MCF 10A (cell line): Measurements from ENCODE around the gene BTN2A1. TPM values are rescaled to one million over a fixed set of nuclear protein-coding genes. Genes with fewer than 3 reads are reported as not detected.

Experiments used
- BruUV-seq: library from RNA; stranded (reverse); fragments of 400-500 nt; replicated peaks from 2 replicates; lab custom pipeline; 2021; lab: Mats Ljungman, UMichigan
- CTCF ChIA-PET: fragments of 300-600 bp; sonication (Branson Sonifier 250); formaldehyde crosslinking; extraction: SDS; loops from one replicate; lab custom pipeline; 2021; ENCODE audit warnings: antibody characterized with exemption, inconsistent platforms; lab: Yijun Ruan, JAX
- POLR2A ChIA-PET: fragments of 300-600, 350-650 bp; sonication (Branson Sonifier 250); formaldehyde crosslinking; extraction: SDS; loops from one replicate; lab custom pipeline; 2020; ENCODE audit warnings: antibody characterized with exemption, inconsistent platforms; lab: Yijun Ruan, JAX
- DNase-seq: peaks from one replicate; pipeline ENCODE4 v3.0.0-alpha.2; 2018; ENCODE audit not compliant: unreplicated experiment
- H3K27ac Mint-ChIP-seq: one replicate; pipeline ENCODE4 v1.8.0; 2022; ENCODE audit warnings: mild to moderate bottlenecking, low read depth, mixed read lengths; ENCODE audit not compliant: unreplicated experiment
- H3K27me3 Mint-ChIP-seq: one replicate; pipeline ENCODE4 v1.8.0; 2022; ENCODE audit warnings: mixed read lengths; ENCODE audit not compliant: insufficient read depth, unreplicated experiment
- H3K36me3 Mint-ChIP-seq: one replicate; pipeline ENCODE4 v1.8.0; 2022; ENCODE audit warnings: mild to moderate bottlenecking, moderate library complexity, mixed read lengths; ENCODE audit not compliant: insufficient read depth, unreplicated experiment
- H3K4me1 Mint-ChIP-seq: one replicate; pipeline ENCODE4 v1.8.0; 2022; ENCODE audit warnings: mixed read lengths; ENCODE audit not compliant: insufficient read depth, unreplicated experiment
- H3K4me3 Mint-ChIP-seq: one replicate; pipeline ENCODE4 v1.8.0; 2022; ENCODE audit warnings: mild to moderate bottlenecking, moderate library complexity, mixed read lengths; ENCODE audit not compliant: unreplicated experiment
- H3K9me3 Mint-ChIP-seq: one replicate; pipeline ENCODE4 v1.8.0; 2022; ENCODE audit warnings: mixed read lengths; ENCODE audit not compliant: unreplicated experiment
- intact Hi-C: fragments of 100-400 bp; cut with micrococcal nuclease; formaldehyde crosslinking; loops from 2 replicates; pipeline ENCODE4 v1.14.1; 2022
- total RNA-seq: library from RNA; stranded (reverse); gene quantifications from 2 replicates; pipeline ENCODE4 v1.2.3, GENCODE V29; 2022
- TF ChIP-seq, protein P1 (sequence below): fragments of 200-600 bp; IDR thresholded peaks from one replicate; pipeline ENCODE4 v1.8.0; 2022; ENCODE audit warnings: antibody characterized with exemption, mild to moderate bottlenecking; ENCODE audit not compliant: unreplicated experiment

BTN2A1 gene
- total RNA-seq, 1 experiment from 2014 or later = 14.6 TPM

DNA sequence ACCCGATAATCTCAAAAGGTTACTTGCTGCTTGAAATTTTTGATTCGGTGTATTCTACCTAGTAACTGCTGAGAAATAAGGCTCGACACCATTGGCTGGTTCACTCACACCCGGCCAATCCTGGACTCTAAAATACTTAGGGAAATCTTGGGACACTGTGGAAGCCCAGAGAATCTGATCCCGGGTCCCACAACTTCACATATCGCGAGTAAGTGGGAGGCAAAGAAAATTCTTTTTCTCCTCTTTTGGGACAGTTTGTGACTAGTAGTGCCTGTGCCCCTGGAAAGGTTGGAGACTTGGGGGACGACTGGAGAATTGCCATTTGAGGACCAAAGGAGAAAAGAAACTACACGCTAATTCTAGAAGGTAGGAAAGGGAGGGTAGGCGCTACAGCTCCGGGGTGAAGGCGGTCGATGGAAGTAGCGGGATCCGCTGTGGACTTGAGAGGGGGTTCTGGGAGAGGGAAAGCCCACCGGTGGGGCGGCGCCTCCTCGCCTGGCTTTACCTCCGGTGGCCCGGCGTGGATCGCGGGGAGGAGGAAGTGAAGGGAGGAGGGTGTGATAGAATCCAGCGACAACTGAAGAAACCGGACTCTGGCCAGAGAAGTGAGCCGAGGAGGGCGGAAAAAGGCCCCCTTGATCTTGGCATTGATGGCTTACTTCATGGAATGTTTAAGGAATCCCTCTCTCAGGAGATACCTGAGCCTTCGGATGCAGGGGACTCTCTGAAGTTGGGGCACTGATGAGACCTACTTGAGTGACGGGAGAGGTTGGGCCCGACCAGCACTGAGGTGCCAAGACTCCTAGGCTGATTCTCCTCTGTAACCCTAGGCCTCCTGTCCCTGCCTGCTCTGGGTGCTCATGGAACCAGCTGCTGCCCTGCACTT is 36.3 kb upstream of the BTN2A1 start:
- CTCF ChIA-PET = no interaction called here
- POLR2A ChIA-PET = interaction anchor here (0.5 to 1.3 kb wide), 4 partner anchors 9 to 724 kb away, joined by 3 to 4 read pairs (median 3); no protein-coding TSS in a partner anchor
- Mint-ChIP-seq H3K36me3 (peaks cover 16% of the 10 kb centered on the region), H3K4me1 (peaks cover 29% of the 10 kb centered on the region), H3K9me3 (no peaks in the 10 kb centered on the region), H3K27me3 (no peaks in the 10 kb centered on the region), H3K4me3 (no peak overlapping the region), H3K27ac (no peak overlapping the region)
- TF ChIP-seq, protein P1, sequence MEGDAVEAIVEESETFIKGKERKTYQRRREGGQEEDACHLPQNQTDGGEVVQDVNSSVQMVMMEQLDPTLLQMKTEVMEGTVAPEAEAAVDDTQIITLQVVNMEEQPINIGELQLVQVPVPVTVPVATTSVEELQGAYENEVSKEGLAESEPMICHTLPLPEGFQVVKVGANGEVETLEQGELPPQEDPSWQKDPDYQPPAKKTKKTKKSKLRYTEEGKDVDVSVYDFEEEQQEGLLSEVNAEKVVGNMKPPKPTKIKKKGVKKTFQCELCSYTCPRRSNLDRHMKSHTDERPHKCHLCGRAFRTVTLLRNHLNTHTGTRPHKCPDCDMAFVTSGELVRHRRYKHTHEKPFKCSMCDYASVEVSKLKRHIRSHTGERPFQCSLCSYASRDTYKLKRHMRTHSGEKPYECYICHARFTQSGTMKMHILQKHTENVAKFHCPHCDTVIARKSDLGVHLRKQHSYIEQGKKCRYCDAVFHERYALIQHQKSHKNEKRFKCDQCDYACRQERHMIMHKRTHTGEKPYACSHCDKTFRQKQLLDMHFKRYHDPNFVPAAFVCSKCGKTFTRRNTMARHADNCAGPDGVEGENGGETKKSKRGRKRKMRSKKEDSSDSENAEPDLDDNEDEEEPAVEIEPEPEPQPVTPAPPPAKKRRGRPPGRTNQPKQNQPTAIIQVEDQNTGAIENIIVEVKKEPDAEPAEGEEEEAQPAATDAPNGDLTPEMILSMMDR = no peak
- DNase-seq = peak; percentile 93
- BruUV-seq = TSS peak; percentile 56
- intact Hi-C loops = loop anchor here (1.0 to 5.0 kb wide), 3 partner anchors 27 to 111 kb away; no protein-coding TSS in a partner anchor

DNA sequence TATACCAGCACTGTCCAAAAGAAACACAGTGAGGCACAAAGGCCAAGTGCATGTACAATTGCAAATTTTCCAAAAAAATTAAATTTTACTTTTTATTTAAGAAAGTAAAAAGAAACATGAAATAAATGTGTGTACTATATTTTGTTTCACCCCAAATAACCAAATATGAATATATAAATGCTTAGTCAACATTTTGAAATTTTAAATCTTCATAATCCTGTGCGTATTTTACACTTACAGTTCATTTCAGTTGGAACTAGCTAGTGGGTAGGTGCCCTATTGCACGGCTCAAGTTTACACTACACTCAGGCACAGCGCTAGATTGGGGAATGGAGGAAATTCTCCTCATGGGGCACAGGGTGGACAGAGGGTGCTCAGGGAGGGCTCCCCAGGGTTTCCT is 35.4 kb upstream of the BTN2A1 start:
- ChIA-PET POLR2A (no interaction called here), CTCF (no interaction called here)
- Mint-ChIP-seq H3K9me3 (no peaks in the 10 kb centered on the region), H3K4me3 (no peak overlapping the region), H3K4me1 (peaks cover 29% of the 10 kb centered on the region), H3K27me3 (no peaks in the 10 kb centered on the region), H3K27ac (no peak overlapping the region), H3K36me3 (peaks cover 19% of the 10 kb centered on the region)
- intact Hi-C loops = loop anchor here (5.0 kb wide), 1 partner anchor 110 kb away; no protein-coding TSS in a partner anchor
- TF ChIP-seq, protein P1 = no peak
- no peak for DNase-seq
- no TSS peak for BruUV-seq

DNA sequence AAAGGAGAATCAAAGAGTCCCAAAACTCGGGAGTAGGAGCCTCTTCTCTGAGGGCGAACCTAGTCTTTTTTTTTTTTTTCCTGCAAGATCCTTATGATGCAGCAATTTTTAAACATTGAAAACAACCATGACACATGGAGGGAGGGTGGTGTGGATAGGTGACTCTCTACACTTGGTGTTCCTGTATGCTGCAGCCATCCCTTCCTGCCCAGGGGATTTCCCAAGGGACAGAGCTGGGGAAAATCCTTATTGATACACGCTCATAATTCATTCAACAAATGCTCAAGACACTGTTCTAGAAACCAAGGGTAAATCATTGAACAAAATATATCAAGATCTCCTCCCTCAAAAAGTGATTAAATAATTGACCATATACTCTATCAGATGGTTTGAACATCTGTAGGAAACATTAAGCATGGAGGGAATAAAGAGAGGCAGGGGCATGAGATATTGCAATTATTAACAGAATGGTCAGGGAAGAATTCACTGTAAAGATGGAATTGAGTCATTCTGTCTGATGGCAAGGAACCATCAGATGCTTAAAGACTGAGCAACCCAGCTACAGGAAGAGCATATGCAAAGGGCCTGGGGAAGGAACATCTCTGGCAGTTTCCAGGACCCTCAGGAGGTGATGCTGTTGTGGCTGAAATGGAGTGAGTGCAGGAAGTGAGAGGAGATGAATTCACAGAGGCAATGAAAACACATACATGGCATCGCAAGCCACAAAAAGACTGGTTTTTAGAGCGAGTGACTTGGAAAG is 30.9 kb upstream of the BTN2A1 start:
- Mint-ChIP-seq H3K27me3 (no peaks in the 10 kb centered on the region), H3K27ac (no peak overlapping the region), H3K4me1 (peaks cover 40% of the 10 kb centered on the region), H3K4me3 (no peak overlapping the region), H3K36me3 (peaks cover 41% of the 10 kb centered on the region), H3K9me3 (no peaks in the 10 kb centered on the region)
- no TSS peak for BruUV-seq
- TF ChIP-seq, protein P1 = no peak
- POLR2A ChIA-PET = no interaction called here
- CTCF ChIA-PET = no interaction called here
- DNase-seq = no peak
- intact Hi-C loops = no loop called here

DNA sequence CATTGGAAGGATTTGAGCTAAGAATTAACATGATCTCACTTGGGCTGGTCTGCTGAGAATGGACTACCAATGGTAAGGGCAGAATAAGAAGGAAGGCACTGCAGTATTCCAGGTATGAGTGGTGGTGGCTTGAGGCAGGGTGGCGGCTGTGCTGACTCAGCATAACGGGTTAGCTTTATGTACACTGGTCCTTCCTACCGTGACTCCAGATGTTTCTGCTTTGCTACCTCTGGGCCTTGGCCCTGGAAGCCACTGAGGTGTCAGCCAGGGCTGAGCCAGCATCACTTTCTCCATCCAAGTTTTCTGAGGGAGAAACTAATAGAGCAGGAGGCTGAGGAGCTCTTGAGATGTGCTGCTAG is 30.3 kb upstream of the BTN2A1 start:
- POLR2A ChIA-PET = interaction anchor here (0.6 to 0.7 kb wide), 2 partner anchors 70 to 337 kb away, joined by 3 read pairs; no protein-coding TSS in a partner anchor
- Mint-ChIP-seq H3K4me1 (peaks cover 42% of the 10 kb centered on the region), H3K36me3 (peaks cover 41% of the 10 kb centered on the region), H3K9me3 (no peaks in the 10 kb centered on the region), H3K27me3 (no peaks in the 10 kb centered on the region), H3K27ac (no peak overlapping the region), H3K4me3 (no peak overlapping the region)
- DNase-seq = no peak
- intact Hi-C loops = no loop called here
- no TSS peak for BruUV-seq
- CTCF ChIA-PET = no interaction called here
- TF ChIP-seq, protein P1 = no peak
